HG03039 (cell line): Measurements from ENCODE around the gene RYR2.

Experiments used
- ATAC-seq: cut with Tn5 transposase; IDR thresholded peaks from one replicate; pipeline ENCODE4 v1.9.1; 2021; ENCODE audit warnings: mild to moderate bottlenecking, moderate library complexity; ENCODE audit not compliant: unreplicated experiment

RYR2 gene

GRCh38 chr1:237879195-237879594 lies 837.2 kb downstream of the RYR2 start:
- no peak for ATAC-seq
